A673 (cell line): ENCODE data around the gene MIPOL1. TPM values are rescaled to one million over a fixed set of nuclear protein-coding genes. Genes with fewer than 3 reads are reported as not detected.

Experiments used
- BruUV-seq: library from RNA; stranded (reverse); fragments of 400-500 nt; replicated peaks from 2 replicates; lab custom pipeline; 2021; lab: Mats Ljungman, UMichigan
- CTCF ChIA-PET: fragments of 300-600 bp; sonication (Branson Sonifier 250); formaldehyde crosslinking; loops from one replicate; lab custom pipeline; 2022; ENCODE audit warnings: antibody characterized with exemption; lab: Charles Lee
- POLR2A ChIA-PET: fragments of 300-600 bp; sonication (Branson Sonifier 250); formaldehyde crosslinking; loops from one replicate; lab custom pipeline; 2022; ENCODE audit warnings: antibody characterized with exemption; ENCODE audit not compliant: low non-redundant PET; lab: Charles Lee
- DNase-seq: peaks from one replicate; pipeline ENCODE4 v3.0.0-alpha.2; 2015; ENCODE audit warnings: low spot score
- H3K27ac ChIP-seq: fragments of 200-600 bp; sonication (generic); 2 replicates; pipeline ENCODE4 v1.5.1; 2016; ENCODE audit warnings: mixed run types, low read depth, mild to moderate bottlenecking, mixed read lengths, antibody characterized with exemption, low read length; ENCODE audit not compliant: poor library complexity, severe bottlenecking
- H3K27me3 ChIP-seq: fragments of 200-600 bp; sonication (generic); replicated peaks from 2 replicates; pipeline ENCODE4 v1.6.1; 2017; ENCODE audit warnings: mixed run types, low read depth, mild to moderate bottlenecking, mixed read lengths, antibody characterized with exemption, low read length; ENCODE audit not compliant: insufficient read depth, poor library complexity
- H3K36me3 ChIP-seq: fragments of 200-600 bp; sonication (generic); 2 replicates; pipeline ENCODE4 v1.6.1; 2016; ENCODE audit warnings: mixed run types, mild to moderate bottlenecking, mixed read lengths, antibody characterized with exemption, low read length; ENCODE audit not compliant: insufficient read depth, poor library complexity, severe bottlenecking
- H3K4me1 ChIP-seq: fragments of 200-600 bp; sonication (generic); 2 replicates; pipeline ENCODE4 v1.6.1; 2017; ENCODE audit warnings: mixed run types, mild to moderate bottlenecking, mixed read lengths, antibody characterized with exemption, low read length; ENCODE audit not compliant: insufficient read depth, poor library complexity, severe bottlenecking
- H3K4me3 ChIP-seq: fragments of 200-600 bp; sonication (generic); 2 replicates; pipeline ENCODE4 v1.5.1; 2016; ENCODE audit warnings: low read depth, mixed run types, mild to moderate bottlenecking, mixed read lengths, low read length; ENCODE audit not compliant: poor library complexity, severe bottlenecking
- H3K9me3 ChIP-seq: fragments of 200-600 bp; sonication (generic); 2 replicates; pipeline ENCODE4 v1.6.1; 2016; ENCODE audit warnings: mixed run types, low read depth, mild to moderate bottlenecking, mixed read lengths, antibody characterized with exemption, low read length; ENCODE audit not compliant: poor library complexity, severe bottlenecking
- CTCF ChIP-seq: fragments of 300-800, 200-600 bp; sonication (generic); conservative IDR thresholded peaks from 2 replicates; pipeline ENCODE4 v1.5.1; 2017; ENCODE audit warnings: low read depth, mild to moderate bottlenecking, antibody characterized with exemption, low read length, moderate library complexity, mixed read lengths
- EZH2 ChIP-seq: fragments of 200-600 bp; sonication (generic); IDR thresholded peaks from 2 replicates; pipeline ENCODE4 v1.6.1; 2017; ENCODE audit warnings: borderline replicate concordance, low read depth, mild to moderate bottlenecking, mixed read lengths, antibody characterized with exemption, low read length; ENCODE audit not compliant: poor library complexity, severe bottlenecking
- intact Hi-C: fragments of 100-400 bp; cut with micrococcal nuclease; formaldehyde crosslinking; loops from one replicate; pipeline ENCODE4 v1.10.0; 2022; ENCODE audit not compliant: unreplicated experiment
- total RNA-seq: library from RNA; stranded (reverse); gene quantifications from 2 replicates; pipeline ENCODE4 v1.2.3, GENCODE V29; 2021

Gene MIPOL1
- total RNA-seq, 1 experiment from 2014 or later, result 15.0 TPM

- POLR2A ChIA-PET, result no interaction called here
- Histone ChIP-seq H3K36me3 (no peaks in the 10 kb centered on the region), H3K27me3 (no peaks in the 10 kb centered on the region), H3K4me1 (no peaks in the 10 kb centered on the region), H3K9me3 (no peaks in the 10 kb centered on the region), H3K4me3 (no peak overlapping the region), H3K27ac (no peak overlapping the region)
- TF ChIP-seq CTCF, result no peak
- no peak for TF ChIP-seq EZH2
- BruUV-seq, result no TSS peak
- CTCF ChIA-PET, result interaction anchor here (0.6 kb wide), 1 partner anchor 222 kb away, joined by 4 read pairs; no protein-coding TSS in a partner anchor
- intact Hi-C loops, result no loop called here
- DNase-seq, result no peak
Measured at GRCh38 chr14:37472906-37473305, 275.2 kb downstream of the MIPOL1 start.

GRCh38 chr14:37474191-37474590 is 276.5 kb downstream of the MIPOL1 start:
- intact Hi-C loops, result no loop called here
- POLR2A ChIA-PET, result no interaction called here
- Histone ChIP-seq H3K9me3 (no peaks in the 10 kb centered on the region), H3K4me3 (no peak overlapping the region), H3K27ac (no peak overlapping the region), H3K27me3 (no peaks in the 10 kb centered on the region), H3K4me1 (no peaks in the 10 kb centered on the region), H3K36me3 (no peaks in the 10 kb centered on the region)
- CTCF ChIA-PET, result no interaction called here
- TF ChIP-seq EZH2 (no peak), CTCF (no peak)
- BruUV-seq, result no TSS peak
- DNase-seq, result no peak

GRCh38 chr14:37480446-37481290 is 282.9 kb downstream of the MIPOL1 start:
- Histone ChIP-seq H3K36me3 (no peaks in the 10 kb centered on the region), H3K9me3 (no peaks in the 10 kb centered on the region), H3K27me3 (no peaks in the 10 kb centered on the region), H3K4me3 (no peak overlapping the region), H3K4me1 (no peaks in the 10 kb centered on the region), H3K27ac (no peak overlapping the region)
- TF ChIP-seq EZH2, result no peak
- TF ChIP-seq CTCF, result no peak
- BruUV-seq, result no TSS peak
- ChIA-PET POLR2A (no interaction called here), CTCF (no interaction called here)
- intact Hi-C loops, result no loop called here
- no peak for DNase-seq
